ENCODE data around the gene KLHL11.
"Not testable (repeated sequence)": the region's sequence is repeated elsewhere in the genome, so short reads cannot be mapped to it uniquely, and the experiment has no call there.

The KLHL11 gene

DNA sequence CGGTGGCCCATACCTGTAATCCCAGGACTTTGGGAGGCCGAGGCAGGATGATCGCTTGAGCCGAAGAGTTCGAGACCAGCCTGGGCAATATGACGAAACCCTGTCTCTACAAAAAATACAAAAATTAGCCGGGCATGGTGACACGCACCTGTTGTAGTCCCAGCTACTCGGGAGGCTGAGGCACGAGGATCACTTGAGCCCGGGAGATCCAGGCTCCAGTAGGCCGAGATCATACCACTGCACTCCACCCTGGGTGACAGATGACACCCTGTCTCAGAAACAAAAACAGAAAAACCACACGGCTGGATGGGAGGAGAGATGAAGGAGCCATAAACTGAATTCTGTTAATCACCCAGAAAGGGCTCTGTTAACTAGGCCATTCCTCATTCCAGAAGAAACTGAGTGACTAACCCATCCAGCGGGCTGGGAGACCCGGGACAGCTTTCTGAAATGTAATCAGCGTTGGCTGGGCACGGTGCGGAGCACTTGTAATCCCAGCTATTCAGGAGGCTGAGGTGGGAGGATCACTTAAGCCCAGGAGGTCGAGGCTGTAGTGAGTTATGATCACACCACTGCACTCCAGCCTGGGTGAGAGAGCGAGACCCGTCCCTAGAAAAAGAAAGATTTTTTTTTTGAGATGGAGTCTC, 28.6 kb downstream of the KLHL11 start:
- DNase-seq (ENCODE audit: low spot score) = no peak

DNA sequence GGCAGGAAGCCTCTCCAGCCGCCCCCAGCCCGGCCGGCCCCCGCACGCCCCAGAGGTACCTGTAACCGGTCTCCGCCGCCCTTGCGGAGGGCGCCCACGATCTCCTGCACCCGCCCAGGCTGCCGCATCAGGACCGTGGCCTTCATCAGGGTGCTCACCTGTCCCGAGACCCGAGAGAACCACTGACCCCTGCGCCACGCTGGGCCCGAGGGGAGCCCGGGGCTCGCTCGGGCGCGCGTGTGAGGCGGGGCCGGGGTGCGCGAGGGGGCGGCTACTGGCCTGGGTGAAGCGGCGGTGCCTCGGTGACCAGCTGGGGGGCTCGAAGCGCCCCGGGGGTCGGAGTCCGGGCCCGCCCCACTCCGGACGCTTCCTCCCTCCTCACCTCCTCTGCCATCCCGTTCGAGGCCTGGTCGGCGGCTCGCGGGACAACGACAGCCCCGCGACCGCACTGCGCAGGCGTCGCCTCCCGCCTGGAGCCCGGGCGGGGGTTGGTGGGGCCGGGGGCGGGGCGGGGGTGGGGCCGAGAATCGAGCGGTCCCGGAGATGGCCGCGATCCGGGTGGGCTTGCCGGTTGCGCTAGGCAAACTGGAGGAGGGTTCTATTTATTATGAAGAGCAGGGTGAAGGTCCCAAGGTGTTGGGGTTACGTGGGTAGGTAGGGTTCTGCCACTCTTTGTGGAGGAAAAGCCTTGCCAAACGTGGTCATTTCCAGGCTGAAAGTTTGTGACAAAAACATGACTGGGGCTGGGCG, 29.2 kb downstream of the KLHL11 start, which contains the start of gene NT5C3B:
Gene NT5C3B (minus strand): TSS at position 433 of the 750 bp plus-strand sequence. CDS start 39 bp downstream, at position 394.
- DNase-seq (ENCODE audit: low spot score) = peak; percentile 28

DNA sequence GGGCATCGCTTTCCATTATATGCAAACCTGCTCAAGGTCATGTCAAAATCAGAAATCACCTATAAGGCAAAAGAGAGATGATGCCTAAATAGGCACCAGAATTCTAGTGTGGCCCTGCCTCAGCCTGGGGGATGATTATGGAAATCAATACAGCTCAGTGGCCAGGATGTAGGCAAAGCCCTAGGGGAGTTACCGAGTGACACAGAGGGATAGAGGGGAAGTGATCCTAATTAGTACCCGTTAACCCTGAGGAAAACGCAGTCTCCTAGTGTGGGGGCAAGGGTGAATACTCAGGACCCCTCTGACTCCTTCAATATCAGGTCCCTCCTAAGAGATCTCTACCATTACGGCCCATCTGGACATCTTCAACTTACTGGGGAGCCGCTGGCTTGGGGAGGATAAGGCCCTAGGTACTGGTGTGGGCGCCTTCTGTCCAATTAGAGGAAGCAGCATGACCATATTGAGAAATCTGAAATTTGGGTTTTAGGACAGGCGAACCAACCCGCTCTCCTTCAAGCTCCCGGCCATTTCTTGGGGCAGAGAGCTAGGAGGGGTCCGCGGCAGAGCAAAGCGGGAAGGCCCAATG, 29.9 kb downstream of the KLHL11 start:
- no peak for DNase-seq (ENCODE audit: low spot score)

- DNase-seq (ENCODE audit: low spot score) = not testable (repeated sequence)
These were observed 35.3 kb downstream of the KLHL11 start for GRCh38 chr17:41829961-41830360.

DNA sequence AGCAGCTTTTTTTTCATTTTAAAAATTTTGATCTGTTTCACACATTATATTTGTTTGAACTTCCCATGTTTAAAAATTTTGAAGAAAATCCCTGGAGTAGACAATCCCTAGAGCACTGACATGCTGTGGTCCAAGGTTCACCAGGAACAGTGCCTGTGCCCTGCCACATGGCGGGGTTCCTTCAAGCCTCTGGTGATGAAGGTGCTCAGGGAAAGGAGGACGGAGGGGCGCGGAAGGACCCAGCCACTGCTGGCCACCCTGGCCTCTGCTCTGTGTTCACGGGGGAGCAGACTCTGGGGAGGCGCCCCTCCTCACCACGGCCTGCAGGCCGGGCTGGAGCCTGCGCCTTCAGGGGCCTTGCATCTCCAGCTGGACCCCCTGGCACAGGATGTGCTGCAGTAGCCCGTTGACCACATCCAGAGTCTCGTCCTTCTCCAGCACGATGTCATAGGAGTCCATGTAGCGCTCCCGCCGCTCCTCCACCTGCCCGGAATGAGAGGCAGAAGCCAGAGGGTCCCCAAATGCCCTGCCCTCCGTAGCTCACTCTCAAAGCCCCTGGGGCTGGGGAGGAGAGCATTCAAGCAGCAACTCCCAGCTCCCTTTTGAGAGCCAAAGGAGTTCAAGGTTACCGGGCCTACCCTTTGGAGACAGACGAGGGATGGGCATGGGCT, 39.9 kb downstream of the KLHL11 start:
- no peak for DNase-seq (ENCODE audit: low spot score)

DNA sequence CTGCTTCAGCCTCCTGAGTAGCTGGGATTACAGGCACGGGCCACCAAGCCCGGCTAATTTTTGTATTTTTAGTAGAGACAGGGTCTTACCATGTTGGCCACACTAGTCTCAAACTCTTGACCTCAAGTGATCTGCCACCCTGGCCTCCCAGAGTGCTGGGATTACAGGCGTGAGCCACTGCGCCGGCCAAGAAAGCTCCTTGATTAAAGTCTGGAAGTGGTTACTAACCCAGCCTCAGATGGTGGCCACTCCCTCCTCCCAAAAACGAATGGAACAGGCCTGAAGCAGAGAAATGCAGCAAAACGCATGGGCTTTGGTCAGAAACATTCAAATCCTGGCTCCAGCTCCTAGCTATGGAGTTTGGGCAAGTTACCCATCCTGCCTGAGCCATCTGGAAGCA, 41.1 kb downstream of the KLHL11 start:
- DNase-seq (ENCODE audit: low spot score) = no peak

DNA sequence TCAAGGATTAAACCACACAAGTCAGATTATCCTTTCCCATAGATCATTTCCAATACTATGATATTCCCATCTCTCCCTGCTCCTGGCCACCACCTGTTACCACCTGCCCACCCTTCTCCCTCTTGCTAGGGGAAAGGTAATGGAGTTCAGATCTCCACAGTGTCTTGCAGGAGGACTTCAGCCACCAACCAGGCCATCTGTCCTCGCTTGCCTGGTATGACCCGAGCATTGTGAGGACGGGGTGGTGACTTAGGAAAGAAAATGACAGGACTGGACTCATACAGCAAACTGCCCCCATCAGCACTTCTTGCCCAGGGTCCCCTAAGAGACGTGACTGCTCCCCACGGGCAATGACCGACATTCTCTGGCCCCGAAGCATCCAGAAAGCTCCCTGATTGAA, 41.6 kb downstream of the KLHL11 start:
- DNase-seq (ENCODE audit: low spot score) = no peak

GRCh38 chr17:41823141-41823524, 42.1 kb downstream of the KLHL11 start:
- DNase-seq (ENCODE audit: low spot score) = no peak

GRCh38 chr17:41822216-41823140, 42.7 kb downstream of the KLHL11 start:
- no peak for DNase-seq (ENCODE audit: low spot score)

GRCh38 chr17:41821776-41822175, 43.4 kb downstream of the KLHL11 start:
- DNase-seq (ENCODE audit: low spot score) = no peak

- no peak for DNase-seq (ENCODE audit: low spot score)
These were observed 47.2 kb downstream of the KLHL11 start for GRCh38 chr17:41818024-41818423.

- DNase-seq (ENCODE audit: low spot score) = no peak
These were observed 48.4 kb downstream of the KLHL11 start for GRCh38 chr17:41816637-41817320.

DNA sequence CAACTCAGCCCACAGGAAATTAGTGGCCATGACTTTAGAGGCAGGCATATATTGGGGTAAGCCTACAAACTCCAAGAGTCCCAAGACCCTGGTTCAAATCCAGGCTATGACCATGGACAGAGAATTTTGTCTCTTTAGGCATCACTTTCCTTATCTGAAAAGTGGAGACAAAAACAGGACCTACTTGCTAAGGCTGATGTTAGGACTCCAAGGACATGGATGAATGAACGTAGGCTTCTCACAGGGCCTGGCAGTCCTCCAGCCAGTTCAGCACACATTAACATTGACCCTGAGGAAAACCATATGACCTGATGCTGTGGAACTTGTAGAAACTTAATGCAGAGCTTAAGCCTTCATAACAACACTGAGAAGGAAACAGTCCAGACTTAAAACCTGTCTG, 51.0 kb downstream of the KLHL11 start:
- DNase-seq (ENCODE audit: low spot score) = no peak

GRCh38 chr17:41813699-41814124, 51.5 kb downstream of the KLHL11 start:
- DNase-seq (ENCODE audit: low spot score) = no peak

DNA sequence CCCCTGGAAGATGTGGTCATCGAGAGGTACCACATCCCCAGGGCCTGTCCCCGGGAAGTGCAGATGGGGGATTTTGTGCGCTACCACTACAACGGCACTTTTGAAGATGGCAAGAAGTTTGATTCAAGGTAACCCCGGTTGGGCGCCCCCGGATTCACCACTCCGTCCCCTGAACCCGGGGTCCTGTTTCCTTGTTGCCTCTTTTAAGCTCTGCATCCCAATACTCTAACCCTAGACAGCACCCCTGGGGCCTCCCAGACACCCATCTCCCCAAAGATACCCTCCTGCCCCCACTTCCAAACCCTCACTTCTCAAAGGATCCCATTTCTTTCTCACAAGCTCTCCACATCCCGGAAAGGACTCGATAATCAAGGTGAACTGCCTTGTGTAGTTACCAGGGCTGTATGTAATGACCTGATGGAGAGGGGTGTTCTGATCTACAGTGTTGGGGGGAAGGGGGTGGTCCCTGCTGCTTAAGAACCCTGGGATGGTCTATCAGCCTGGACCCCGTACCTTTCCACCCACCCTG, 52.0 kb downstream of the KLHL11 start:
- no peak for DNase-seq (ENCODE audit: low spot score)

DNA sequence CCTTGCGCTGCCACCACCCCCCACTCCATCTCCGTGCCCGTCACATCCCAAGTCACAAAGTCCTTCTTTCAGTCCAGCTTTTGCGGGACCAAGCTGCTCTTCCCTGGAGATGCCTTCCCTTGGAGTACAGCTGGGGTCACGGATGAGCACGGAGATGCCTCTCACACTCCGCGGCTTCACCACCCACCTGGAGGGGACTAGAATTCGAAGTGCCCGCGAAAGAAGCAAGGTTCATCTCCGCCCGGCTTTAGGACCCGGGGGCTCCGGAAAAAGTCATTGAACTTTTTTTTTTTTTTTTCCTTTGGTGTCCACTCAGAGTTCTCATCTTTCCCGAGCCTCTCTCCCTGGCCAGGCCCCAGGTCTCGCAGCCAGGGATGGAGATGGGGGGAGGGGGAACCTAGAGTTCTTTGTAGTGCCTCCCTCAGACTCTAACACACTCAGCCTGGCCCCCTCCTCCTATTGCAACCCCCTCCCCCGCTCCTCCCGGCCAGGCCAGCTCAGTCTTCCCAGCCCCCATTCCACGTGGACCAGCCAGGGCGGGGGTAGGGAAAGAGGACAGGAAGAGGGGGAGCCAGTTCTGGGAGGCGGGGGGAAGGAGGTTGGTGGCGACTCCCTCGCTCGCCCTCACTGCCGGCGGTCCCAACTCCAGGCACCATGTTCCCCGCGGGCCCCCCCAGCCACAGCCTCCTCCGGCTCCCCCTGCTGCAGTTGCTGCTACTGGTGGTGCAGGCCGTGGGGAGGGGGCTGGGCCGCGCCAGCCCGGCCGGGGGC, 52.7 kb downstream of the KLHL11 start, which contains the start of gene FKBP10:
Gene FKBP10 (plus strand): TSS at position 624 of the 771 bp plus-strand sequence. CDS start 31 bp downstream, at position 655.
- no peak for DNase-seq (ENCODE audit: low spot score)

- peak; percentile 41 for DNase-seq (ENCODE audit: low spot score)
These were observed 53.5 kb downstream of the KLHL11 start, which contains the start of gene P3H4 for GRCh38 chr17:41811549-41812380. P3H4 (minus strand) TSS chr17:41811949; CDS start chr17:41811915, 34 bp downstream.

- DNase-seq (ENCODE audit: low spot score) = no peak
These were observed 54.3 kb downstream of the KLHL11 start for GRCh38 chr17:41810659-41811548.
